Measurements from ENCODE around the gene TAS2R3. TPM values are rescaled to one million over a fixed set of nuclear protein-coding genes. Genes with fewer than 3 reads are reported as not detected.
"Not testable (repeated sequence)": the region's sequence is repeated elsewhere in the genome, so short reads cannot be mapped to it uniquely, and the experiment has no call there.

Gene TAS2R3
- total RNA-seq (2014; rRNA removed; shearing (Covaris generic)) = 0.10 TPM in 1 of 2 replicates, not detected in the other
- polyA plus RNA-seq (2015; cell fraction: cytosol; rRNA removed) = not detected in 2 replicates
- 0.12 TPM in 1 of 2 replicates, not detected in the other for polyA plus RNA-seq (2015; cell fraction: nucleus; rRNA removed)

GRCh38 chr7:141763797-141764196 lies at the start of gene TAS2R3:
Gene TAS2R3 (plus strand): TSS chr7:141764097. CDS start chr7:141764159, 62 bp downstream.
- DNase-seq (ENCODE audit: low read depth) = no peak

GRCh38 chr7:141714571-141714970 lies 49.3 kb upstream of the TAS2R3 start:
- no peak for DNase-seq (ENCODE audit: low read depth)

- DNase-seq (ENCODE audit: low read depth) = no peak
Measured at GRCh38 chr7:141715018-141715417, 48.9 kb upstream of the TAS2R3 start.

GRCh38 chr7:141715794-141716689 lies 47.9 kb upstream of the TAS2R3 start:
- DNase-seq (ENCODE audit: low read depth) = no peak

GRCh38 chr7:141717450-141717849 lies 46.4 kb upstream of the TAS2R3 start:
- DNase-seq (ENCODE audit: low read depth) = no peak

- DNase-seq (ENCODE audit: low read depth) = no peak
Measured at GRCh38 chr7:141722529-141722928, 41.4 kb upstream of the TAS2R3 start.

GRCh38 chr7:141729020-141729419 lies 34.9 kb upstream of the TAS2R3 start:
- no peak for DNase-seq (ENCODE audit: low read depth)

GRCh38 chr7:141731476-141732149 lies 32.3 kb upstream of the TAS2R3 start:
- DNase-seq (ENCODE audit: low read depth) = no peak

GRCh38 chr7:141737118-141737835 lies 26.6 kb upstream of the TAS2R3 start:
- peak; percentile 9 for DNase-seq (ENCODE audit: low read depth)

GRCh38 chr7:141737836-141738591 lies 25.9 kb upstream of the TAS2R3 start, which contains the start of gene SSBP1:
Gene SSBP1 (plus strand): TSS chr7:141738358. CDS start chr7:141739167, 809 bp downstream.
- DNase-seq (ENCODE audit: low read depth) = peak; percentile 96

- DNase-seq (ENCODE audit: low read depth) = no peak
Measured at GRCh38 chr7:141738592-141739013, 25.3 kb upstream of the TAS2R3 start.

GRCh38 chr7:141739250-141739649 lies 24.6 kb upstream of the TAS2R3 start:
- DNase-seq (ENCODE audit: low read depth) = no peak

- DNase-seq (ENCODE audit: low read depth) = no peak
Measured at GRCh38 chr7:141742229-141742628, 21.7 kb upstream of the TAS2R3 start.

- DNase-seq (ENCODE audit: low read depth) = no peak
Measured at GRCh38 chr7:141744131-141744530, 19.8 kb upstream of the TAS2R3 start.

GRCh38 chr7:141748396-141748795 lies 15.5 kb upstream of the TAS2R3 start:
- no peak for DNase-seq (ENCODE audit: low read depth)

GRCh38 chr7:141751904-141752303 lies 12.0 kb upstream of the TAS2R3 start:
- DNase-seq (ENCODE audit: low read depth) = not testable (repeated sequence)

GRCh38 chr7:141752634-141753033 lies 11.3 kb upstream of the TAS2R3 start:
- DNase-seq (ENCODE audit: low read depth) = no peak

GRCh38 chr7:141754939-141755338 lies 9.0 kb upstream of the TAS2R3 start:
- DNase-seq (ENCODE audit: low read depth) = peak; percentile 24

- not testable (repeated sequence) for DNase-seq (ENCODE audit: low read depth)
Measured at GRCh38 chr7:141770083-141770583, 6.2 kb downstream of the TAS2R3 start.

GRCh38 chr7:141776374-141776773 lies 12.5 kb downstream of the TAS2R3 start, which contains the start of gene TAS2R4:
Gene TAS2R4 (plus strand): TSS chr7:141776674. CDS start chr7:141778489, 1,815 bp downstream.
- no peak for DNase-seq (ENCODE audit: low read depth)

Measured in HT1080 (cell line).